A549 (cell line): ENCODE data around the gene PLD1. TPM values are rescaled to one million over a fixed set of nuclear protein-coding genes. Genes with fewer than 3 reads are reported as not detected.

ENCODE experiments used
- ATAC-seq, 2 experiments: fragments of 200-7000 bp in 1 of 2; fragments of >200 bp in 1 of 2; cut with Nextera tagmentation in 1 of 2; cut with Tn5 transposase in 1 of 2; 3 replicates each; pipeline versions ENCODE4 v1.8.0 to v1.9.1; 2018 to 2020; ENCODE audit warnings: mild to moderate bottlenecking in 1 of 2, moderate library complexity in 1 of 2
- CTCF ChIA-PET: fragments of 300-600 bp; sonication (Branson Sonifier 250); formaldehyde crosslinking; extraction: SDS; loops from one replicate; lab custom pipeline; 2021; ENCODE audit warnings: antibody characterized with exemption, inconsistent platforms; lab: Yijun Ruan, JAX
- POLR2A ChIA-PET: fragments of 350-600 bp; formaldehyde crosslinking; extraction: SDS; loops from one replicate; lab custom pipeline; 2021; ENCODE audit warnings: antibody characterized with exemption, inconsistent platforms; lab: Yijun Ruan, JAX
- DNase-seq, 2 experiments: peaks; one replicate each; pipeline versions ENCODE4 v3.0.0 to v3.0.0-alpha.2; 2011 to 2016; ENCODE audit warnings: low read depth in 1 of 2, low spot score in 1 of 2
- FAIRE-seq: peaks from 2 replicates; lab custom pipeline; 2011; peaks lifted over from hg19 to GRCh38; lab: Jason Lieb, UNC
- H3K27ac ChIP-seq, 2 experiments: fragments of >200 bp; sonication (Bioruptor Twin); formaldehyde crosslinking; 3 replicates each; pipeline ENCODE4 v1.5.1; 2016 to 2017
- H3K4me1 ChIP-seq: fragments of >200 bp; sonication (Bioruptor Twin); formaldehyde crosslinking; 3 replicates; pipeline ENCODE4 v1.6.1; 2016
- H3K4me2 ChIP-seq: fragments of >200 bp; sonication (Bioruptor Twin); formaldehyde crosslinking; 3 replicates; pipeline ENCODE4 v1.6.1; 2016
- H3K4me3 ChIP-seq: fragments of >200 bp; sonication (Bioruptor Twin); formaldehyde crosslinking; 3 replicates; pipeline ENCODE4 v1.5.1; 2016
- H3K9me3 ChIP-seq: fragments of >200 bp; sonication (Bioruptor Twin); formaldehyde crosslinking; 3 replicates; pipeline ENCODE4 v1.6.1; 2016
- CBX2 ChIP-seq: fragments of 200-600 bp; sonication (generic); IDR thresholded peaks from 2 replicates; pipeline ENCODE4 v1.6.1; 2016; ENCODE audit warnings: low read depth, mild to moderate bottlenecking, borderline replicate concordance
- CBX8 ChIP-seq: fragments of 200-600 bp; sonication (generic); IDR thresholded peaks from 2 replicates; pipeline ENCODE4 v1.6.1; 2016
- CHD4 ChIP-seq: fragments of 200-600 bp; sonication (generic); IDR thresholded peaks from 2 replicates; pipeline ENCODE4 v1.6.1; 2016; ENCODE audit warnings: antibody characterized with exemption, mild to moderate bottlenecking, borderline replicate concordance
- CTCF ChIP-seq: fragments of >200 bp; sonication (Bioruptor Twin); formaldehyde crosslinking; IDR thresholded peaks from 3 replicates; pipeline ENCODE4 v1.5.1; 2016
- EHMT2 ChIP-seq: fragments of 200-600 bp; sonication (generic); IDR thresholded peaks from 2 replicates; pipeline ENCODE4 v1.6.1; 2016; ENCODE audit warnings: antibody characterized with exemption, low read depth, mild to moderate bottlenecking, moderate library complexity
- HDAC2 ChIP-seq: fragments of 200-600 bp; sonication (generic); IDR thresholded peaks from 2 replicates; pipeline ENCODE4 v1.6.1; 2016
- HEYL ChIP-seq: fragments of 250-450 bp; sonication (Bioruptor Pico); IDR thresholded peaks from 2 replicates; pipeline ENCODE4 v1.8.0; 2021; ENCODE audit warnings: mild to moderate bottlenecking, moderate library complexity
- HMGXB4 ChIP-seq: fragments of 250-450 bp; sonication (Bioruptor Pico); IDR thresholded peaks from 2 replicates; pipeline ENCODE4 v1.5.0; 2021; ENCODE audit warnings: mild to moderate bottlenecking, moderate library complexity, borderline replicate concordance
- JUNB ChIP-seq: fragments of >200 bp; sonication (Bioruptor Twin); formaldehyde crosslinking; IDR thresholded peaks from 2 replicates; pipeline ENCODE4 v1.6.1; 2016
- KDM5A ChIP-seq: fragments of 200-600 bp; sonication (generic); IDR thresholded peaks from 2 replicates; pipeline ENCODE4 v1.6.1; 2016; ENCODE audit warnings: antibody characterized with exemption, mild to moderate bottlenecking
- MAFK ChIP-seq: fragments of 450-650 bp; IDR thresholded peaks from 2 replicates; pipeline ENCODE4 v1.6.1; 2014; ENCODE audit not compliant: partially characterized antibody
- MYC ChIP-seq: IDR thresholded peaks from 2 replicates; pipeline ENCODE4 v1.6.1; 2012; ENCODE audit warnings: mild to moderate bottlenecking, inconsistent platforms, low read length, improper control_type of control experiment, borderline replicate concordance
- NPAS2 ChIP-seq: fragments of 250-450 bp; sonication (Bioruptor Pico); IDR thresholded peaks from 2 replicates; pipeline ENCODE4 v1.8.0; 2022; ENCODE audit warnings: mild to moderate bottlenecking, moderate library complexity, borderline replicate concordance
- NR3C1 ChIP-seq: fragments of >200 bp; sonication (Bioruptor Twin); formaldehyde crosslinking; IDR thresholded peaks from 3 replicates; pipeline ENCODE4 v1.6.1; 2017
- RAD21 ChIP-seq, 2 experiments: fragments of >200 bp in 1 of 2; sonication (Bioruptor Twin) in 1 of 2; formaldehyde crosslinking in 1 of 2; IDR thresholded peaks in 1 of 2; conservative IDR thresholded peaks in 1 of 2; 2 replicates in 1 of 2; 3 replicates in 1 of 2; pipeline ENCODE4 v1.6.1; 2012 to 2018; ENCODE audit warnings: inconsistent platforms in 1 of 2
- RFX5 ChIP-seq: fragments of 450-650 bp; IDR thresholded peaks from 2 replicates; pipeline ENCODE4 v1.7.1; 2014; ENCODE audit warnings: antibody characterized with exemption, mild to moderate bottlenecking, moderate library complexity
- SMC3 ChIP-seq: fragments of >200 bp; sonication (Bioruptor Twin); formaldehyde crosslinking; IDR thresholded peaks from 3 replicates; pipeline ENCODE4 v1.6.1; 2018; ENCODE audit warnings: inconsistent platforms
- SREBF2 ChIP-seq: fragments of 450-650 bp; IDR thresholded peaks from 2 replicates; pipeline ENCODE4 v1.6.1; 2014; ENCODE audit warnings: mild to moderate bottlenecking, moderate library complexity
- TFCP2L1 ChIP-seq: fragments of 250-450 bp; sonication (Bioruptor Pico); IDR thresholded peaks from 2 replicates; pipeline ENCODE4 v1.5.0; 2021; ENCODE audit warnings: mild to moderate bottlenecking
- TP53 ChIP-seq: fragments of 250-450 bp; sonication (Bioruptor Pico); IDR thresholded peaks from 2 replicates; pipeline ENCODE4 v1.5.0; 2021; ENCODE audit warnings: mild to moderate bottlenecking, moderate library complexity
- ZC3H11A ChIP-seq: fragments of 450-650 bp; IDR thresholded peaks from 2 replicates; pipeline ENCODE4 v1.6.1; 2014; ENCODE audit warnings: antibody characterized with exemption, mild to moderate bottlenecking
- ZFP36 ChIP-seq: fragments of 450-650 bp; IDR thresholded peaks from 2 replicates; pipeline ENCODE4 v1.6.1; 2014; ENCODE audit warnings: borderline replicate concordance; ENCODE audit not compliant: partially characterized antibody
- ZSCAN20 ChIP-seq: fragments of 250-450 bp; sonication (Bioruptor Pico); IDR thresholded peaks from 2 replicates; pipeline ENCODE4 v1.8.0; 2022; ENCODE audit warnings: mild to moderate bottlenecking, moderate library complexity
- WGBS: methylation state at CpG from one replicate; pipeline ENCODE4 v1.1.6; 2017; ENCODE audit errors: missing lambda C conversion rate; 5-methylcytosine and 5-hydroxymethylcytosine counted together
- polyA plus RNA-seq, 4 experiments: library from polyadenylated mRNA; depleted of rRNA in 3 of 4; stranded (reverse); fragments of >200 nt; fragmentation: RNase III in 1 of 4; extraction: RNeasy Plus Mini Kit Qiagen cat#74134 plus additional on column Dnase treatment in 1 of 4; gene quantifications; 2 replicates in 3 of 4; 3 replicates in 1 of 4; pipeline ENCODE4 v1.2.3, GENCODE V29; 2011 to 2017
- TF ChIP-seq, protein P1 (sequence below): IDR thresholded peaks from 2 replicates; pipeline ENCODE4 v1.6.1; 2012; ENCODE audit warnings: low read depth, borderline replicate concordance
- TF ChIP-seq, protein P2 (sequence below): IDR thresholded peaks from 2 replicates; pipeline ENCODE4 v1.6.1; 2012
- TF ChIP-seq, protein P3 (sequence below): fragments of 200-600 bp; sonication (generic); IDR thresholded peaks from 2 replicates; pipeline ENCODE4 v1.6.1; 2016; ENCODE audit warnings: antibody characterized with exemption, mild to moderate bottlenecking, moderate library complexity
- TF ChIP-seq, protein P4 (sequence below): fragments of 250-450 bp; sonication (Bioruptor Pico); IDR thresholded peaks from 2 replicates; pipeline ENCODE4 v1.5.0; 2020; ENCODE audit warnings: low read depth, mild to moderate bottlenecking, moderate library complexity
- TF ChIP-seq, protein P5 (sequence below): fragments of >200 bp; sonication (Bioruptor Twin); formaldehyde crosslinking; IDR thresholded peaks from 2 replicates; pipeline ENCODE4 v1.6.1; 2016

Gene PLD1
- polyA plus RNA-seq, 2 of the 4 experiments (the other 2 are of a cell fraction): 6.6 to 27.2 TPM

DNA sequence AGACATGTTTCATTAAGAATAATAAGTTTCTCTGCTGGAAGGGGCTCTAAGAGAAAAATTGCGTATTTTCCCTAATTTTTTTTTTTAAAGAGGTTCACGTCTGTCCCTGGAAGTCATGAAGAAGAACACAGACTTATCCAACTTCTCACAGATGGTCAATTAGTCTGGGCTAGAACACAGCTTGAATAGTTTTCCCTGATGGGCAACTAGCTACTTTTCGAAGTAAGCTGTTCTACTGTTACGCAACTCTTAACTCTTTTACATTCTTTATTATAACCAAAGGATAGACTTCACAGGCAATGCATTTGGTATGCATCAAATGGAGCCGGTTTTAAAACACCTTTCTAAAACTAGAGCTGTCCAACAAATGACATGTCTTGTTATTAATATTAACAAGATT, 205.9 kb downstream of the PLD1 start:
- no peak overlapping the region for H3K4me2 ChIP-seq
- FAIRE-seq (no peak), DNase-seq (no peak), ATAC-seq (no peak)
- TF ChIP-seq, protein P1, sequence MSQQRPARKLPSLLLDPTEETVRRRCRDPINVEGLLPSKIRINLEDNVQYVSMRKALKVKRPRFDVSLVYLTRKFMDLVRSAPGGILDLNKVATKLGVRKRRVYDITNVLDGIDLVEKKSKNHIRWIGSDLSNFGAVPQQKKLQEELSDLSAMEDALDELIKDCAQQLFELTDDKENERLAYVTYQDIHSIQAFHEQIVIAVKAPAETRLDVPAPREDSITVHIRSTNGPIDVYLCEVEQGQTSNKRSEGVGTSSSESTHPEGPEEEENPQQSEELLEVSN: no peak
- TF ChIP-seq ZSCAN20 (CRISPR knock-in tag) (no peak), EHMT2 (no peak), CBX8 (no peak), KDM5A (no peak), JUNB (no peak), HEYL (CRISPR knock-in tag) (no peak), RAD21 (conservative IDR thresholded peaks at IDR 0.05 in 1 of 2, IDR thresholded peaks at IDR 0.05 in 1 of 2) (no peak), CBX2 (no peak), HMGXB4 (CRISPR knock-in tag) (no peak), NPAS2 (CRISPR knock-in tag) (no peak), MYC (no peak), SREBF2 (no peak), ZFP36 (no peak), MAFK (no peak)
- no peak overlapping the region for H3K4me3 ChIP-seq
- no peaks in the 10 kb centered on the region for H3K4me1 ChIP-seq
- H3K27ac ChIP-seq: no peak overlapping the region
- ChIA-PET CTCF (interaction anchor here (0.6 kb wide), 1 partner anchor 10 kb away, joined by 3 read pairs; no protein-coding TSS in a partner anchor), POLR2A (no interaction called here)
- no peaks in the 10 kb centered on the region for H3K9me3 ChIP-seq
- WGBS: 92% methylated on average over 5 of the region's 5 CpGs

- CTCF ChIA-PET: no interaction called here
- no peak for FAIRE-seq
- POLR2A ChIA-PET: no interaction called here
These were observed 208.2 kb downstream of the PLD1 start for GRCh38 chr3:171602072-171602471.

More at GRCh38 chr3:171602072-171602471, 208.2 kb downstream of the PLD1 start:
- ATAC-seq: no peak
- no peak for TF ChIP-seq CTCF
- TF ChIP-seq ZC3H11A: no peak
- TF ChIP-seq, protein P2, sequence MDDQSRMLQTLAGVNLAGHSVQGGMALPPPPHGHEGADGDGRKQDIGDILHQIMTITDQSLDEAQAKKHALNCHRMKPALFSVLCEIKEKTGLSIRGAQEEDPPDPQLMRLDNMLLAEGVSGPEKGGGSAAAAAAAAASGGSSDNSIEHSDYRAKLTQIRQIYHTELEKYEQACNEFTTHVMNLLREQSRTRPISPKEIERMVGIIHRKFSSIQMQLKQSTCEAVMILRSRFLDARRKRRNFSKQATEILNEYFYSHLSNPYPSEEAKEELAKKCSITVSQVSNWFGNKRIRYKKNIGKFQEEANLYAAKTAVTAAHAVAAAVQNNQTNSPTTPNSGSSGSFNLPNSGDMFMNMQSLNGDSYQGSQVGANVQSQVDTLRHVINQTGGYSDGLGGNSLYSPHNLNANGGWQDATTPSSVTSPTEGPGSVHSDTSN: no peak
- TF ChIP-seq, protein P3, sequence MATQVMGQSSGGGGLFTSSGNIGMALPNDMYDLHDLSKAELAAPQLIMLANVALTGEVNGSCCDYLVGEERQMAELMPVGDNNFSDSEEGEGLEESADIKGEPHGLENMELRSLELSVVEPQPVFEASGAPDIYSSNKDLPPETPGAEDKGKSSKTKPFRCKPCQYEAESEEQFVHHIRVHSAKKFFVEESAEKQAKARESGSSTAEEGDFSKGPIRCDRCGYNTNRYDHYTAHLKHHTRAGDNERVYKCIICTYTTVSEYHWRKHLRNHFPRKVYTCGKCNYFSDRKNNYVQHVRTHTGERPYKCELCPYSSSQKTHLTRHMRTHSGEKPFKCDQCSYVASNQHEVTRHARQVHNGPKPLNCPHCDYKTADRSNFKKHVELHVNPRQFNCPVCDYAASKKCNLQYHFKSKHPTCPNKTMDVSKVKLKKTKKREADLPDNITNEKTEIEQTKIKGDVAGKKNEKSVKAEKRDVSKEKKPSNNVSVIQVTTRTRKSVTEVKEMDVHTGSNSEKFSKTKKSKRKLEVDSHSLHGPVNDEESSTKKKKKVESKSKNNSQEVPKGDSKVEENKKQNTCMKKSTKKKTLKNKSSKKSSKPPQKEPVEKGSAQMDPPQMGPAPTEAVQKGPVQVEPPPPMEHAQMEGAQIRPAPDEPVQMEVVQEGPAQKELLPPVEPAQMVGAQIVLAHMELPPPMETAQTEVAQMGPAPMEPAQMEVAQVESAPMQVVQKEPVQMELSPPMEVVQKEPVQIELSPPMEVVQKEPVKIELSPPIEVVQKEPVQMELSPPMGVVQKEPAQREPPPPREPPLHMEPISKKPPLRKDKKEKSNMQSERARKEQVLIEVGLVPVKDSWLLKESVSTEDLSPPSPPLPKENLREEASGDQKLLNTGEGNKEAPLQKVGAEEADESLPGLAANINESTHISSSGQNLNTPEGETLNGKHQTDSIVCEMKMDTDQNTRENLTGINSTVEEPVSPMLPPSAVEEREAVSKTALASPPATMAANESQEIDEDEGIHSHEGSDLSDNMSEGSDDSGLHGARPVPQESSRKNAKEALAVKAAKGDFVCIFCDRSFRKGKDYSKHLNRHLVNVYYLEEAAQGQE: no peak
- TF ChIP-seq TP53 (CRISPR knock-in tag): no peak
- no peak for TF ChIP-seq CBX2
- TF ChIP-seq HDAC2: no peak
- no peak for TF ChIP-seq TFCP2L1 (CRISPR knock-in tag)
- no peak for TF ChIP-seq SREBF2
- TF ChIP-seq, protein P4, sequence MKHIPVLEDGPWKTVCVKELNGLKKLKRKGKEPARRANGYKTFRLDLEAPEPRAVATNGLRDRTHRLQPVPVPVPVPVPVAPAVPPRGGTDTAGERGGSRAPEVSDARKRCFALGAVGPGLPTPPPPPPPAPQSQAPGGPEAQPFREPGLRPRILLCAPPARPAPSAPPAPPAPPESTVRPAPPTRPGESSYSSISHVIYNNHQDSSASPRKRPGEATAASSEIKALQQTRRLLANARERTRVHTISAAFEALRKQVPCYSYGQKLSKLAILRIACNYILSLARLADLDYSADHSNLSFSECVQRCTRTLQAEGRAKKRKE: no peak
- no peak for TF ChIP-seq ZFP36
- no peak for TF ChIP-seq NR3C1
- TF ChIP-seq SMC3: no peak
- TF ChIP-seq CHD4: no peak
- TF ChIP-seq, protein P5, sequence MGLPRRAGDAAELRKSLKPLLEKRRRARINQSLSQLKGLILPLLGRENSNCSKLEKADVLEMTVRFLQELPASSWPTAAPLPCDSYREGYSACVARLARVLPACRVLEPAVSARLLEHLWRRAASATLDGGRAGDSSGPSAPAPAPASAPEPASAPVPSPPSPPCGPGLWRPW: no peak
- TF ChIP-seq CBX8: no peak
- no peak for TF ChIP-seq RFX5
- no peaks in the 10 kb centered on the region for H3K4me1 ChIP-seq
- 75% methylated on average over 4 of the region's 4 CpGs for WGBS
- H3K27ac ChIP-seq: no peak overlapping the region
- DNase-seq: no peak
- no peak overlapping the region for H3K4me2 ChIP-seq
- no peak overlapping the region for H3K4me3 ChIP-seq
- H3K9me3 ChIP-seq: no peaks in the 10 kb centered on the region
